Skeletal muscle satellite cell (primary cell): ENCODE results near the gene NSUN2. TPM values are rescaled to one million over a fixed set of nuclear protein-coding genes. Genes with fewer than 3 reads are reported as not detected.
"Not testable (repeated sequence)": the region's sequence is repeated elsewhere in the genome, so short reads cannot be mapped to it uniquely, and the experiment has no call there.

Source experiments
- H3K27me3 ChIP-seq: 2 replicates; pipeline ENCODE4 v1.7.0; 2013; ENCODE audit warnings: low read length; ENCODE audit not compliant: control insufficient read depth, insufficient read depth
- H3K36me3 ChIP-seq: 2 replicates; pipeline ENCODE4 v1.7.0; 2013; ENCODE audit warnings: mild to moderate bottlenecking, control low read depth, low read length; ENCODE audit not compliant: insufficient read depth
- H3K4me1 ChIP-seq: 2 replicates; pipeline ENCODE4 v1.7.0; 2013; ENCODE audit warnings: low read length; ENCODE audit not compliant: control insufficient read depth, insufficient read depth
- H3K4me2 ChIP-seq: 2 replicates; pipeline ENCODE4 v1.7.0; 2013; ENCODE audit warnings: mild to moderate bottlenecking, low read length
- H3K4me3 ChIP-seq: 2 replicates; pipeline ENCODE4 v1.7.0; 2013; ENCODE audit warnings: low read length
- H3K9ac ChIP-seq: 2 replicates; pipeline ENCODE4 v1.7.0; 2013; ENCODE audit warnings: mild to moderate bottlenecking, low read depth, low read length, moderate library complexity
- H3K9me3 ChIP-seq: replicated peaks from 2 replicates; pipeline ENCODE4 v1.7.0; 2013; ENCODE audit warnings: mild to moderate bottlenecking, control low read depth, low read length
- total RNA-seq: library from RNA; depleted of rRNA; stranded (reverse); fragments of >200 nt; gene quantifications from 2 replicates; pipeline ENCODE4 v1.2.3, GENCODE V29; 2012; rRNA removed

Gene NSUN2
- 44.8 and 50.7 TPM in 2 replicates for total RNA-seq

- peaks cover 36% of the 10 kb centered on the region for H3K36me3 ChIP-seq
- H3K4me3 ChIP-seq = peak within 1 kb of the TSS; percentile 95
- peak within 1 kb of the TSS; percentile 96 for H3K9ac ChIP-seq
- peak within 1 kb of the TSS; percentile 86 for H3K4me2 ChIP-seq
- no peaks in the 10 kb centered on the region for H3K27me3 ChIP-seq
- no peaks in the 10 kb centered on the region for H3K9me3 ChIP-seq
- H3K4me1 ChIP-seq = peaks cover 19% of the 10 kb centered on the region
Measured at GRCh38 chr5:6632888-6633468, at the start of gene NSUN2, which contains the start of gene SRD5A1. TSS of gene NSUN2 (minus strand) at chr5:6633044. CDS start at chr5:6632979, 65 bp downstream. TSS of gene SRD5A1 (plus strand) at chr5:6633440. CDS start at chr5:6633577, 137 bp downstream.

GRCh38 chr5:6682239-6682638 lies 49.4 kb upstream of the NSUN2 start:
- no peak overlapping the region for H3K4me3 ChIP-seq
- H3K4me1 ChIP-seq = no peaks in the 10 kb centered on the region
- no peaks in the 10 kb centered on the region for H3K9me3 ChIP-seq
- no peaks in the 10 kb centered on the region for H3K27me3 ChIP-seq
- no peak overlapping the region for H3K9ac ChIP-seq
- H3K4me2 ChIP-seq = no peak overlapping the region
- no peaks in the 10 kb centered on the region for H3K36me3 ChIP-seq

GRCh38 chr5:6681682-6682081 lies 48.8 kb upstream of the NSUN2 start:
- H3K9me3 ChIP-seq = no peaks in the 10 kb centered on the region

GRCh38 chr5:6680922-6681321 lies 48.1 kb upstream of the NSUN2 start:
- Histone ChIP-seq H3K9ac (no peak overlapping the region), H3K36me3 (no peaks in the 10 kb centered on the region), H3K4me3 (no peak overlapping the region), H3K4me2 (no peak overlapping the region), H3K9me3 (no peaks in the 10 kb centered on the region), H3K27me3 (no peaks in the 10 kb centered on the region), H3K4me1 (no peaks in the 10 kb centered on the region)

More at GRCh38 chr5:6681682-6682081, 48.8 kb upstream of the NSUN2 start:
- Histone ChIP-seq H3K36me3 (no peaks in the 10 kb centered on the region), H3K4me3 (no peak overlapping the region), H3K27me3 (no peaks in the 10 kb centered on the region), H3K4me1 (no peaks in the 10 kb centered on the region), H3K9ac (no peak overlapping the region), H3K4me2 (no peak overlapping the region)

- no peak overlapping the region for H3K4me2 ChIP-seq
- H3K36me3 ChIP-seq = no peaks in the 10 kb centered on the region
- H3K4me3 ChIP-seq = no peak overlapping the region
- H3K27me3 ChIP-seq = no peaks in the 10 kb centered on the region
- H3K9me3 ChIP-seq = no peaks in the 10 kb centered on the region
- no peaks in the 10 kb centered on the region for H3K4me1 ChIP-seq
- no peak overlapping the region for H3K9ac ChIP-seq
Measured at GRCh38 chr5:6678385-6678784, 45.5 kb upstream of the NSUN2 start.

- no peak overlapping the region for H3K9ac ChIP-seq
- no peaks in the 10 kb centered on the region for H3K27me3 ChIP-seq
- H3K4me3 ChIP-seq = no peak overlapping the region
- no peaks in the 10 kb centered on the region for H3K4me1 ChIP-seq
- no peak overlapping the region for H3K4me2 ChIP-seq
- no peaks in the 10 kb centered on the region for H3K9me3 ChIP-seq
- no peaks in the 10 kb centered on the region for H3K36me3 ChIP-seq
Measured at GRCh38 chr5:6676702-6677101, 43.9 kb upstream of the NSUN2 start.

GRCh38 chr5:6675784-6676491 lies 43.1 kb upstream of the NSUN2 start:
- no peak overlapping the region for H3K4me3 ChIP-seq
- no peaks in the 10 kb centered on the region for H3K4me1 ChIP-seq
- no peaks in the 10 kb centered on the region for H3K27me3 ChIP-seq
- H3K4me2 ChIP-seq = no peak overlapping the region
- no peaks in the 10 kb centered on the region for H3K36me3 ChIP-seq
- H3K9ac ChIP-seq = no peak overlapping the region
- H3K9me3 ChIP-seq = no peaks in the 10 kb centered on the region

GRCh38 chr5:6674886-6675285 lies 42.0 kb upstream of the NSUN2 start:
- Histone ChIP-seq H3K9ac (no peak overlapping the region), H3K4me3 (no peak overlapping the region), H3K36me3 (peaks cover 7% of the 10 kb centered on the region), H3K4me2 (no peak overlapping the region), H3K9me3 (no peaks in the 10 kb centered on the region), H3K4me1 (no peaks in the 10 kb centered on the region), H3K27me3 (no peaks in the 10 kb centered on the region)

- no peak overlapping the region for H3K4me2 ChIP-seq
- no peaks in the 10 kb centered on the region for H3K9me3 ChIP-seq
- no peak overlapping the region for H3K4me3 ChIP-seq
- H3K9ac ChIP-seq = no peak overlapping the region
- H3K27me3 ChIP-seq = no peaks in the 10 kb centered on the region
- no peaks in the 10 kb centered on the region for H3K4me1 ChIP-seq
- peaks cover 9% of the 10 kb centered on the region for H3K36me3 ChIP-seq
Measured at GRCh38 chr5:6674421-6674820, 41.6 kb upstream of the NSUN2 start.

- H3K4me1 ChIP-seq = no peaks in the 10 kb centered on the region
- peaks cover 9% of the 10 kb centered on the region for H3K36me3 ChIP-seq
- no peaks in the 10 kb centered on the region for H3K27me3 ChIP-seq
- no peaks in the 10 kb centered on the region for H3K9me3 ChIP-seq
- no peak overlapping the region for H3K9ac ChIP-seq
- no peak overlapping the region for H3K4me3 ChIP-seq
- H3K4me2 ChIP-seq = no peak overlapping the region
Measured at GRCh38 chr5:6673963-6674362, 41.1 kb upstream of the NSUN2 start.

- no peaks in the 10 kb centered on the region for H3K4me1 ChIP-seq
- no peaks in the 10 kb centered on the region for H3K27me3 ChIP-seq
- no peaks in the 10 kb centered on the region for H3K9me3 ChIP-seq
- no peak overlapping the region for H3K4me3 ChIP-seq
- H3K4me2 ChIP-seq = no peak overlapping the region
- peaks cover 9% of the 10 kb centered on the region for H3K36me3 ChIP-seq
- no peak overlapping the region for H3K9ac ChIP-seq
Measured at GRCh38 chr5:6673031-6673430, 40.2 kb upstream of the NSUN2 start.

GRCh38 chr5:6668717-6669116 lies 35.9 kb upstream of the NSUN2 start:
- peaks cover 12% of the 10 kb centered on the region for H3K36me3 ChIP-seq
- not testable (repeated sequence) for H3K9me3 ChIP-seq, H3K4me1 ChIP-seq, H3K27me3 ChIP-seq, H3K9ac ChIP-seq, H3K4me2 ChIP-seq, H3K4me3 ChIP-seq
